Bronchial epithelial cell (primary cell): ENCODE results near the gene FAM174C. TPM values are rescaled to one million over a fixed set of nuclear protein-coding genes. Genes with fewer than 3 reads are reported as not detected.

ENCODE experiments used
- DNase-seq: peaks from one replicate; pipeline ENCODE4 v3.0.0-alpha.2; 2010; ENCODE audit warnings: low read depth
- FAIRE-seq: peaks from 2 replicates; lab custom pipeline; 2011; peaks lifted over from hg19 to GRCh38; lab: Jason Lieb, UNC
- H3K27me3 ChIP-seq: 2 replicates; pipeline ENCODE4 v1.5.1; 2011; ENCODE audit warnings: low read length; ENCODE audit not compliant: control insufficient read depth, insufficient read depth
- H3K36me3 ChIP-seq: 2 replicates; pipeline ENCODE4 v1.5.1; 2011; ENCODE audit warnings: low read length; ENCODE audit not compliant: control insufficient read depth, insufficient read depth
- H3K4me3 ChIP-seq: 2 replicates; pipeline ENCODE4 v1.5.1; 2011; ENCODE audit warnings: mild to moderate bottlenecking, low read depth, low read length, control low read depth
- total RNA-seq: library from RNA; depleted of rRNA; stranded (reverse); fragments of >200 nt; gene quantifications from 2 replicates; pipeline ENCODE4 v1.2.1, GENCODE V29; 2014
- TF ChIP-seq, protein P1 (sequence below): IDR thresholded peaks from 2 replicates; pipeline ENCODE4 v1.5.1; 2011; ENCODE audit warnings: mild to moderate bottlenecking, moderate library complexity, low read length, control low read depth, inconsistent platforms; ENCODE audit not compliant: insufficient read depth, severe bottlenecking

FAM174C gene
- 20.8 and 27.1 TPM in 2 replicates for total RNA-seq

DNA sequence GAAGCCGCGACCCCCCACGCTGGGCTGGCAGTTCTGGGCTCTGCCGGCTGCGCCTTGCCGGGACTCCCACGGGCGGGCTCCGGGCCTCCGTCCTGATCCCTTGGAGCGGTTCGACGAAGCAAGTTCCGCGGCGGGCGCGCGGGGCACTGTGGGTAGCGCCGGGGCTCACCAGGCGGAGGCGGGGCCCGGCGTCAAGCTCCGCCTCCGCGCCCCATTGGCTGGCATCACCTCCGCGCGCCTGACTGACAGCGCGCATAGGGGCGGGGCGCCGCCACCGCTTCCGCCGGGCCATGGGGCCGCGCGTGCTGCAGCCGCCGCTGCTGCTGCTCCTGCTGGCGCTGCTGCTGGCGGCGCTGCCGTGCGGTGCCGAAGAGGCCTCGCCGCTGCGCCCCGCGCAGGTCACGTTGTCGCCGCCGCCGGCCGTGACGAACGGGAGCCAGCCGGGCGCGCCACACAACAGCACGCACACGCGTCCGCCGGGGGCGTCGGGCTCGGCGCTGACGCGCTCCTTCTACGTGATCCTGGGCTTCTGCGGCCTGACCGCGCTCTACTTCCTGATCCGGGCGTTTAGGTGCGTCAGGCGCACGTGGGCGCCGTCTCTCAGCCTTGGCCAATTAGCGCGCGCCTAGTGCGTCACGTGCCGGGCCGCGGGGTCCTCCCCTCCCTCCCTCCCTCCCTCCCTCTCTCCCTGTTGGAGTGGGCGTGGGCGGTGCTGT, at the start of gene FAM174C:
Gene FAM174C (plus strand): TSS at position 271 of the 716 bp plus-strand sequence. CDS start 20 bp downstream, at position 291.
- DNase-seq = peak; percentile 84
- H3K27me3 ChIP-seq = no peaks in the 10 kb centered on the region
- peak within 1 kb of the TSS; percentile 79 for H3K4me3 ChIP-seq
- H3K36me3 ChIP-seq = peaks cover 43% of the 10 kb centered on the region
- no peak for FAIRE-seq
- TF ChIP-seq, protein P1, sequence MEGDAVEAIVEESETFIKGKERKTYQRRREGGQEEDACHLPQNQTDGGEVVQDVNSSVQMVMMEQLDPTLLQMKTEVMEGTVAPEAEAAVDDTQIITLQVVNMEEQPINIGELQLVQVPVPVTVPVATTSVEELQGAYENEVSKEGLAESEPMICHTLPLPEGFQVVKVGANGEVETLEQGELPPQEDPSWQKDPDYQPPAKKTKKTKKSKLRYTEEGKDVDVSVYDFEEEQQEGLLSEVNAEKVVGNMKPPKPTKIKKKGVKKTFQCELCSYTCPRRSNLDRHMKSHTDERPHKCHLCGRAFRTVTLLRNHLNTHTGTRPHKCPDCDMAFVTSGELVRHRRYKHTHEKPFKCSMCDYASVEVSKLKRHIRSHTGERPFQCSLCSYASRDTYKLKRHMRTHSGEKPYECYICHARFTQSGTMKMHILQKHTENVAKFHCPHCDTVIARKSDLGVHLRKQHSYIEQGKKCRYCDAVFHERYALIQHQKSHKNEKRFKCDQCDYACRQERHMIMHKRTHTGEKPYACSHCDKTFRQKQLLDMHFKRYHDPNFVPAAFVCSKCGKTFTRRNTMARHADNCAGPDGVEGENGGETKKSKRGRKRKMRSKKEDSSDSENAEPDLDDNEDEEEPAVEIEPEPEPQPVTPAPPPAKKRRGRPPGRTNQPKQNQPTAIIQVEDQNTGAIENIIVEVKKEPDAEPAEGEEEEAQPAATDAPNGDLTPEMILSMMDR = no peak

DNA sequence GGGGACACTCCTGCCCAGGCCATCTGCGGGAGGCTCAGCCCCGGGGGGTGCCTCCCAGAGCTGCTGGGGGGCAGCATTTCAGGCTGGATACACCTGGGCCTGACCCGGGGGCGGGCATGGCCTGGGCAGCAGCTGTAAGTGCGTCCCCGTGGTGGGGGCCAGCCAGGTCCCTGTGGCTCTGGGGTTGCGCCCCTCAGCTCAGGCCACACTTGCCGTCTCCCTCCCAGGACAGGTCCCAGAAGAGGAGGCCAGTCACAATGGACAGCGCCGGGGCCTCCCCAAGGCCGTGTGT, 49.2 kb upstream of the FAM174C start:
- no peak overlapping the region for H3K4me3 ChIP-seq
- no peak for DNase-seq
- TF ChIP-seq, protein P1 = no peak
- H3K27me3 ChIP-seq = no peaks in the 10 kb centered on the region
- no peak for FAIRE-seq
- peaks cover 17% of the 10 kb centered on the region for H3K36me3 ChIP-seq

DNA sequence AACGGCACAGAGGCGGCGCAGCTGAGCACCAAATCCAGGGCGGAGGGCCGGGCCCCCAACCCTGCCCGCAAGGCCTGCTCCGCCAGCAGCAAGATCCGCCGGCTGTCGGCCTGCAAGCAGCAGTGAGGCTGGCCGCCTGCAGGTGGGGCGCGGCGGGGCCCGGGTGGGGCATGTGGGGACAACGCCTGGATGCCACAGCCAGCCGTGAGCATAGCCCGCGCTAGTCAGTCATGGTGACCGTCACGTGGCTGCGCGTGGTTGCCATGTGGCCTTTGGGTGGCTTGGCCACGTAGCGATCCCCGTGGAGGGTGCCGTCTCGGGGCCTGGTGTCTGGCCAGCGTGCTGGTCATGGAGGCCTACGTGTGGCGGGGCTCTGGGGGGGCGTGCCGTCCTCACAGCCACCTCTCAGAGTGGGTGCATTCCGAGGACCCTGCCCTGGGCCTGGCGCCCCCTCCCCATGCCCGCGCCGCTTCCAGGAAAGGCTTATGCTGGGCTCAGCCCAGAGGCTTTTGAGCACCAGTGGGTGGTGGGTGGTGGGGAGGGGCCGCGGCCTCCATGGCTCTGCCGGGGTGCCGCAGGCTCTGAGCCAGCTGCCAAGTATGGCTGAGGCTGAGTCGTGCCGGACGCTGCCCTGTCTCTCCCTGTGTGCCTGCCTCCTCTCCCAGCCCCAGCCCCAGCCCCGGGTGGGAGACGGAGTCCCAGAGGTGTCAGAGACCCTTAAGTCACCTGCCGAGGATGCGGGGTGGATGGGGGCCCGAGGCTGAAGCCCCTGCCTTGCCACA, 48.6 kb upstream of the FAM174C start:
- Histone ChIP-seq H3K36me3 (peaks cover 13% of the 10 kb centered on the region), H3K27me3 (no peaks in the 10 kb centered on the region), H3K4me3 (no peak overlapping the region)
- TF ChIP-seq, protein P1 = no peak
- FAIRE-seq (no peak), DNase-seq (no peak)

DNA sequence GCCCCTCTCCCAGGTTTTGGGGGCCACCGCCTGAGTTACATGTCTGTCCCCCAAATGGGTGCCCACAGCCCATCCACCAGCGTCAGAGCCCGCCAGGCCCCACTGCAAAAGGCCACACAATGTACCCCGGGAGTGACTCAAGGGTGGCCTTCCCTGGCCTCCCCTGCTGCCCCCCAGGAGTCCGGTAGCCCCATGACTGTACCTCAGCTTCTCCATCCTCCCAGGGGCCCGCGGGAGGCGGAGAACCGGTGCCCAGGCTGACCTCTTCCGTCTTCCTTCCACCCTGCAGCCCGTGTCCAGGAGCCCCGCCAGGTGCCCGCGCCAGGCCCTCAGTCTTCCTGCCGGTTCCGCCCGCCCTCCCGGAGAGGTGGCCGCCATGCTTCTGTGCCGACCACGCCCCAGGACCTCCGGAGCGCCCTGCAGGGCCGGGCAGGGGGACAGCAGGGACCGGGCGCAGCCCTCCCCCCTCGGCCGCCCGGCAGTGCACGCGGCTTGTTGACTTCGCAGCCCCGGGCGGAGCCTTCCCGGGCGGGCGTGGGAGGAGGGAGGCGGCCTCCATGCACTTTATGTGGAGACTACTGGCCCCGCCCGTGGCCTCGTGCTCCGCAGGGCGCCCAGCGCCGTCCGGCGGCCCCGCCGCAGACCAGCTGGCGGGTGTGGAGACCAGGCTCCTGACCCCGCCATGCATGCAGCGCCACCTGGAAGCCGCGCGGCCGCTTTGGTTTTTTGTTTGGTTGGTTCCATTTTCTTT, 47.9 kb upstream of the FAM174C start:
- peaks cover 11% of the 10 kb centered on the region for H3K36me3 ChIP-seq
- no peaks in the 10 kb centered on the region for H3K27me3 ChIP-seq
- no peak overlapping the region for H3K4me3 ChIP-seq
- FAIRE-seq = no peak
- TF ChIP-seq, protein P1 = no peak
- no peak for DNase-seq

DNA sequence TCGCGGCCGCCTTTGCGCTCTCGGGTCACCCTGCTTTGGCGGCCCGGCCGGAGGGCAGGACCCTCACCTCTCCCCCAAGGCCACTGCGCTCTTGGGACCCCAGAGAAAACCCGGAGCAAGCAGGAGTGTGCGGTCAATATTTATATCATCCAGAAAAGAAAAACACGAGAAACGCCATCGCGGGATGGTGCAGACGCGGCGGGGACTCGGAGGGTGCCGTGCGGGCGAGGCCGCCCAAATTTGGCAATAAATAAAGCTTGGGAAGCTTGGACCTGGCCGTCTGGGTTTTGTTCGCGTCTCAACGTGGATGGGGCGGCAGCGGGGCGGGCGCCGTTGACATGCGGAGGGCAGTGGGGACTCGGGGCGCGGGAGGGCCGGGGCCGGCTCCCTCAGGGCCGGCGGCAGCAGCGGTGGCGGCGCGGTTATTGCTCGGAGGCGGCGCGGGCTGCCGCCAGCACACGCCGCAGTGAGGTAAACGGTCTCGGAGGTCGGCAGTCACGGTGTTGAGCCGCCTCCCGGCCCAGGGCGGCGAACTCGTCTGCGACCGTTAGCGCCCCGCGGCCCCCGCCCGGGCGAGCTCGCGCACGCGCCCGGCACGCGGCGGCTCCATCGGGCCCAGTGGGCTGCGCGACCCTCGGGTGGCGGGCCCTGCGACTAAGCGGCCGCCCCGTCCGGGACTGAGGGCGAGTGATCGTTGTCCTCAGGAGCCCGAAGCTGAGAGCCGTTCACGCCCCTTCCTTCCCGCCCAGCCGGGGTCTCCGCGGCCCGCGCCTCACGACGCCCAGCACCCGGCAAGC, 47.0 kb upstream of the FAM174C start:
- DNase-seq (no peak), FAIRE-seq (no peak)
- H3K4me3 ChIP-seq = no peak overlapping the region
- TF ChIP-seq, protein P1 = no peak
- no peaks in the 10 kb centered on the region for H3K27me3 ChIP-seq
- peaks cover 6% of the 10 kb centered on the region for H3K36me3 ChIP-seq
